Superior temporal gyrus (tissue), 1 donor: ENCODE measurements around the gene PRMT3.
"Not testable (repeated sequence)": the region's sequence is repeated elsewhere in the genome, so short reads cannot be mapped to it uniquely, and the experiment has no call there.

Experiments
- DNase-seq: peaks from one replicate; pipeline ENCODE4 v3.0.0-alpha.2; 2016; ENCODE audit errors: extremely low spot score

PRMT3 gene

GRCh38 chr11:20457934-20458680 lies 70.6 kb downstream of the PRMT3 start:
- DNase-seq, result no peak

DNA sequence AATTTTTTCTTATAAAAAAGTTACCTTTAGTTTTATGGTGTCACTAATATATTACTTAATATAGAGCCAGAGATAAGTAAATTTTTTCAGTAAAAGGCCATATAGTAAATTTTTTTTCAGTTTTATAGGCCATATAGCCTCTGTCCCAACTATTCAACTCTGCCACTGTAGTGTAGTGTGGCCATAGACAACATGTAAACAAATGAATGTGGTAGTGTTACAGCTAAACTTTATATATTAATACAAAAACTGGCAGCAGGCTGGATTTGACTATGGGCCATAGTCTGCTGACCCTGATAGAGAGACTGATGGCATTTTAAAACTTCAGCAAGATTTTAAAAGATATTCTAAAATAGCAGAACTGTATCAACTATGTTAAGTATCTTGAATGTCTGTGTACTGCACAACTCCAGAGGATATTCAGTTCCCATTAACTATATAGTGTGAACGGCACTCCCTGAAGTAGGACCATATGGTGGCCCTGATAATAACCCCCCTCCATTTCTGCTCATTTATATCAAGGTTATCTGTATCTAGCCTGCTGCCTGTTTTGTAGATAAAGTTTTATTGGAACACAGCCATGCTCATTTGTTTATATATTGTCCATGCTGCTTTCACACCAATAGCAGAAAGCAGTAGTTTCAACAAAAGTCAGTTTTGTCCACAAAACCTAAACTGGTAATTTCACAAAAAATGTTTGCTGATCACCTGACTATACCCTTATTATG lies 71.6 kb downstream of the PRMT3 start:
- DNase-seq, result no peak

GRCh38 chr11:20459865-20460264 lies 72.3 kb downstream of the PRMT3 start:
- DNase-seq, result no peak

DNA sequence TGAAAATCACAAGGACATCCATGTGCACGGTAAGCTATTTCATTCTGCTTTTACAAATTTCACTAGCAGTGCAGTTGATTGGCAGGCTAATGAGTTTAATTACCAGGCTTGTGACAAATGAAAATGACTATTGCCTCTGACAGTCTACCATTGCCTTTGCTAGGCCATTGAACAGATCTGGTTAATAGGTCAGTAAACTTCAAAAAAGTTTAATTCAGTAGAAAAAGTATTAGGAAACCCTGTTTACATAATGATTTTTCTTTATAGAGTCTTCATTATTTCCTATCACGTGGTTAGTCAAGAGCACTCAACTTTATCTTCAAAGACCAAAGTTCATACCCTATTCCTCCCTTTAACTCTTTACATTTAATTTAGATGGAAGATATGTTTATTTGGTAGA lies 77.0 kb downstream of the PRMT3 start:
- no peak for DNase-seq

DNA sequence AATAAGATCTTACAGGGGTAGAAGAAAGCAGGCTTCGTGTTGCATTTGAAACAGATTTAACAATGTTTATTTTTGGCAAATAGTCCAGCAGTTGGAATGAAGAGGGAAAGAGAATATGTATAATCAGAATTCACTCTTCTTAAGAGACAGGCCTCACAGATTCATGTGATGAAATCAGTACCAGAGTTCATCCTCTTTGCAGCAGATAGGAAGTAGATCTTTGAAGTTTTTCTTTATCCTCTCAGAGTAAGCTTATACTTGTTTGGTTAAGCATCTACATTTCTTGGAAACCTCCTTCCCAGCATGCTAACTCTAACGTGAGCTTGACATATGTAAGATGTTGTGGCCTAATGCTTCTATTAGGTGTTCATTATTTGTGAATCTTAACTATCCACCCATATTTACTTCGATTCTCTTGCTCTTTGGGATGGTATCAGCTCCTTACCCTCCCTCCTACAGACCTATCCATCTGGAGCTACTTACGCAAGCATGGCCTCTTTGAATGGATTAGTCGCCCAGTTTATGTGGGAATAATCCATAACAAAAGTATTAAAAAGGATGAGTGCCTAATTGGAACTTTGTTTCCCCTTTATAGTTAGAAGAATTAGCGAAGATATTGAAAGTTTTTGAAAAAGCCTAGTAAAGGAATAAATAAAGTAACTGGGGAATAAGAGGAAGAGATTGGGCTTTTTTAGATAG lies 80.1 kb downstream of the PRMT3 start:
- DNase-seq, result no peak

- DNase-seq, result no peak
Measured at GRCh38 chr11:20470348-20470747, 82.8 kb downstream of the PRMT3 start.

GRCh38 chr11:20471929-20472328 lies 84.4 kb downstream of the PRMT3 start:
- DNase-seq, result not testable (repeated sequence)

DNA sequence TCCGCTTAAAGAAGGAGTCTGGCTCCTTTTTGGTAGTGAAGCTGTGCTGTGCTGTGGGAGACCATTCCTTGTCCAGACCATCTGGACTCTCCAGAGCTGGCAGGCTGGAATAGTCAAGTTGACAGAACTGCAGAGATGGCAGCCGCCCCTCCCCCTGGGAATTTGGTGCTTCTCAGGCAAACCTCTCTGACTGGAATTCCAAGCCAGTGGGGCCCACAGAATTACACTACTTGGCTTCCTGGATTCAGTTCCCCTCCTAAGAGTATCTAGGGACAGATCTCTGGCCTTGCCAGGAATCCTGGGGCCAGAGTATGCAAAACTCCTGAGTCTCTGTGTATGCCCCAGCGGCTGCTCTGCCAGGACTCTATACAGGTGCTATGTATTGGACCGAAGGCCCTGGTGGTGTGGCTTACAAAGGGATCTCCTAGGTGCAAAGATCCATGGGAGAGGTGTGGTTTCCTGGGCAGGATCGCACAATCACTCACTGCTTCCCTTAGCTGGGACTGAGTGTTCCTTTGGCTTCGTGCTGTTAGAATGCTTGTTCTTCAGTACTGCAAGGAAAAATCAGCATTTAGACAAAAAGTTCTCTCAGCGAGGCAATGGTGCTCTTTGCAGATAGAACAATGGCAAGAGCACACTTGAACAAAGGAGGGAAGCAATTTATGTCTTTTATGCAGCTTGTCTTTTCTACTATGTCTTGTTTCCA lies 86.8 kb downstream of the PRMT3 start:
- no peak for DNase-seq

DNA sequence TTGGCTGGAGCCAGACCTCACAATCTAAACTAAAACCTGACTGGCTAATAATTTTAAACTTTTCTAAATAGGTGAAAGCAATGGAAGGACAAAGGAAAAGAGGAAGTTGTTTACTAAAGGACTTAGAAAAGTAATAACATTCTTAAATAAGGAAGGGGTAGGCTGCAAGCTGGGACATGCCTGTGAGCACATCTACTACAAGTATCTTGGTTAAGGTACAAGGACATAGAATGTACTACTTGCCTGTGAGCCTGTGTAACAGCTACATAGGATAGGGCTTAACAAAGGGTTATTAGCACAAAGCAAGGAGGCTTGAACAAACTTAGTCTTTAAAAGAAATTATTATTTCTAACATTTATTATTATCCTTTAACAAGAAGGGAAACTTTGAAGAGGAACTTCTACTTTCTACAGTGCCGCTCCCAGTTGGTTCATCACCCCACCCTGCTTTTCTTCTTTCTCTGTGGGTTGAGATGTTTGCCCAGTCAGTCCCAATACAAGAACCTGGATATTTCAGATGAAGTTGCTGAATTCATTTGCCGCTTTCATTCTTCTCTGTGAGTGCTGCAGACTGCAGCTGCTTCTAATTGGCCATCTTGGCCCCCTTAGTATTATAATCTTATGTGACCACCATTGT lies 87.5 kb downstream of the PRMT3 start:
- no peak for DNase-seq

DNA sequence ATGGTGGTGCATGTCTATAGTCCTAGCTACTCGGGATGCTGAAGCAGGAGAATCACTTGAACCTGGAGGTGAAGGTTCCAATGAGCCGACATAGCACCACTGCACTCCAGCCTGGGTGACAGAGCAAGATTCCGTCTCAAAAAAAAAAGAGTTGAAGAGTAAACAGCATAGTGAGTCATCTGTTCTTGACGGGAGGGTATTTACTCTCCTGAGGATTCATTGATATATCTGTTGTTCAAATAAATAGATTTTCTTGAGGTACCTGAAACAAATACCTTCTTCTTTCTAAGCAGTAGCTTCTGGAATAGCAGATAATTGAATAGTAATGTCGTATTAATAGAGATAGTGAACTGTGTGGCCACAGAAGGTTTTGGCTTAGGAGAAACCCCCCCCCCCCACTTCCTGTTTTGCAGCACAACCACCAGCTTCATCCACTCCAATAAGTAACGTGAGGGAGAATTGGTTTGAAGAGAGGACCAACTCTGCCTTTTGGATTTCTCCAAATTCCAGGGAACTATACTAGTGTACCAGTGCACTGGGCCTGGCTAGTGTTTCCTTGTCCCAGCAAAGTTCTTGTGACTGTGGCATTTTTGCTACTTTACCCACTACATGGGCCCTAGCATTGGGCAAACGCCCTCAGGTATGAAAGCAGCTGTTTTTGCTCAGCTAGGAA lies 90.0 kb downstream of the PRMT3 start:
- no peak for DNase-seq

DNA sequence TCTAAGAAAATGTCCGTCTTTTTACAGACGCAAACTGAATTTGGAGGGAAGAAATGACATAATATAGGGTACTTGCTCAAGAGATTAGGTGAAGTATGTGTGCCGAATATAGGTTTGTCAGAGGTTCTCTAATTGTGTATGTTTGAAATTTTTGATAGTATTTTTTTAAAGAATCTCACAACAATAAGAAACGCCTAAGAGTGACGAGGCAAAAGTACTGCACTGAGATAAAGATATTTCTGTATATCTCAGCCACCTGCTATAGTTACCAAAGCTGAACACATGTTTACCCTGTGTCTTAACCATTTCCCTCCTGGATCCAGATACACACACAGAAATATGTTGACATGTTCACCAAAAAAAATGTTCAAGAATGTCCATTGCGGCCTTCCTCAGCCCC lies 92.0 kb downstream of the PRMT3 start:
- no peak for DNase-seq

DNA sequence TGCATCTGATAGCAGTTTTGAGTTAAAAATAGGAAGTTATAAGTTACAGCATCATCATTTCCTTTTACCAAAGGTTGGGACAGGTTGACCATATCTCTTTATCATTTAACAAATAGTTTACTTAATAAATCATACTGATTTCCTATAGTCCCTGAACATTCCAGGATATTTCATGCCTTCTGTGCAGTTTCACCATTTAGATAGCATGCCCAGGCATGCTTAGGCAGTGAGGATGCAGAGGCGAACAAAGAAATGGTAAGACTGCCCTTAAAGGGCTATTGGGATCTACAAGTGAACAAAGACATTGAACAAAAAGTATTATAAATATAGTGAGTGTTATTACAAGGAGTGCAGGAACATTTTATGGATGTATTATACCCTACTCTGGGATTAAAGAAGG lies 96.4 kb downstream of the PRMT3 start:
- DNase-seq, result no peak

GRCh38 chr11:20484416-20484815 lies 96.9 kb downstream of the PRMT3 start:
- DNase-seq, result not testable (repeated sequence)

DNA sequence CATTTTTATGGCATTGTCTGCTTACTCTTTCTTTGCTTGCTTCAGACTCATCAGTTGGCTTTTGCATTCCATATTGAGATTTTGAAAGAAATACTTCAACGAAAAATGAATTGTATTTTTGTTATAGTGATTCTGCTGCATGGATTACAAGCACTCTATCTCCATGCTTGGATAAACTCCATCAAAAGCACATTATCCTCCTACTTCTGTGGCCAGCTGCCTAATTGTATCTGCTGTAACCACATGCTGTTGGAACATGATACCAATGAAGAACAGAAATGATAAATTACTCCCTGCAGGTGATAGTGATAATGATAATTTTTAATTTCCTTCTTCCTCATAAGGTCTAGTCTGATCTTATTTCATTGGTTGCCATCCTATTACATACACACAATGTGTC lies 100.8 kb downstream of the PRMT3 start:
- no peak for DNase-seq

GRCh38 chr11:20489948-20490347 lies 102.4 kb downstream of the PRMT3 start:
- no peak for DNase-seq

- no peak for DNase-seq
Measured at GRCh38 chr11:20493340-20493739, 105.8 kb downstream of the PRMT3 start.

GRCh38 chr11:20497124-20497792 lies 109.7 kb downstream of the PRMT3 start:
- DNase-seq, result no peak

- DNase-seq, result no peak
Measured at GRCh38 chr11:20501252-20501651, 113.7 kb downstream of the PRMT3 start.

DNA sequence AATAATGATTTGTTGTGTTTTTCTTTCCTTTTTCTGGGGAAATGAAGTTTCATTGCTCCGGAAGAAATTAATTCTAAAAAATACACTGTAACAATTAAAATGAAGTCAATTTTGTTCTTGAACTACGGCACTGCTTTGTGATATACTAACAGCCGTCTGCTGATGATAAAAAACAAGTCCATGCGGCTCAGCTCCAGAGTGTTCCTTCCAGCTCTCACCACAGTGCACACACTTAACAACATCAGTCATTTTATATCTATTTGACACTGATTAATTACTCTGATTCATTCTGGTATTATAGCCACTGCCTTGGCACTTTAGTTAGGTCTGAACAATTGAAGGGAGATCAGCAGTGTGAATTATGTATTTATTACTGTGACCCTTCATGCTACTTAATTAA lies 114.5 kb downstream of the PRMT3 start:
- no peak for DNase-seq

DNA sequence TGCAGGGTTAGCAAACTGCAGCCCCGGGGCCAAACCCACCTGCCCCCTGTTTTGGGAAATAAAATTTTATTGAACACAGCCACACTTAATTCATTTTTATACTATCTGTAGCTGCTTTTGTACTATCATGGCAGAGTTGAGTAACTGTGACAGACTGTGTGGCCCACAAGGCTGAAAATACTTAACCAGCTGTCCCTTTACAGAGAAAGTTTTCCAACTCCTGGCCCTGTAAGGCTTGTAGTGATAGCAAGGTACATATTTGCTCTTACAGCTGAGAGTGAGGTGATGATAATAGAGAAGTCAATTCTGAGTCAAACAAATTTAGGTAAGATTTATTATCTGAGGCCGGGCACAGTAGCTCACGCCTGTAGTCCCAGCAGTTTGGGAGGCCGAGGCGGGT lies 124.5 kb downstream of the PRMT3 start:
- no peak for DNase-seq

DNA sequence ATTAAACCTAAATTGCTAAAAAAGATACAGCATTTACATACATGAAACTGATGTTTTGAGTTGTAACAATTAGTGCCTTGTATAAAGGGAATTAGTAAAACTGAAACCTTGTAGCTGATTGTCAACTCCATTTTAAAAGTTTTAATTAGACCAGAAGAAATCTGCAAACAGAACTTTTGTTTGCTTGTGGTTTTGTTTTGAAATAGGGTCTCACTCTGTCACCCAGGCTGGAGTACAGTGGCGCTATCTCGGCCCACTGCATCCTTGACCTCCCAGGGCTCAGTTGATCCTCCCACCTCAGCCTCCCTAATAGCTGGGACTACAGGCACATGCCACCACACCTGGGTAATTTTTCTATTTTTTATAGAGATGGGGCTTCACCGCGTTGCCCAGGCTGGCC lies 125.4 kb downstream of the PRMT3 start:
- DNase-seq, result no peak
